D721Med (cell line): ENCODE measurements around the gene GTF3C5.

ENCODE experiments used
- DNase-seq: peaks from one replicate; pipeline ENCODE4 v3.0.0; 2011; ENCODE audit warnings: low spot score; ENCODE audit not compliant: insufficient read length
- FAIRE-seq: peaks from 2 replicates; lab custom pipeline; 2011; peaks lifted over from hg19 to GRCh38; lab: Jason Lieb, UNC
- TF ChIP-seq, protein P1 (sequence below): IDR thresholded peaks from 2 replicates; pipeline ENCODE4 v1.5.1; 2012; ENCODE audit warnings: mild to moderate bottlenecking, control low read depth; ENCODE audit not compliant: insufficient read depth; ENCODE audit errors: missing control alignments

Gene GTF3C5, protein sequence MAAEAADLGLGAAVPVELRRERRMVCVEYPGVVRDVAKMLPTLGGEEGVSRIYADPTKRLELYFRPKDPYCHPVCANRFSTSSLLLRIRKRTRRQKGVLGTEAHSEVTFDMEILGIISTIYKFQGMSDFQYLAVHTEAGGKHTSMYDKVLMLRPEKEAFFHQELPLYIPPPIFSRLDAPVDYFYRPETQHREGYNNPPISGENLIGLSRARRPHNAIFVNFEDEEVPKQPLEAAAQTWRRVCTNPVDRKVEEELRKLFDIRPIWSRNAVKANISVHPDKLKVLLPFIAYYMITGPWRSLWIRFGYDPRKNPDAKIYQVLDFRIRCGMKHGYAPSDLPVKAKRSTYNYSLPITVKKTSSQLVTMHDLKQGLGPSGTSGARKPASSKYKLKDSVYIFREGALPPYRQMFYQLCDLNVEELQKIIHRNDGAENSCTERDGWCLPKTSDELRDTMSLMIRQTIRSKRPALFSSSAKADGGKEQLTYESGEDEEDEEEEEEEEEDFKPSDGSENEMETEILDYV

DNA sequence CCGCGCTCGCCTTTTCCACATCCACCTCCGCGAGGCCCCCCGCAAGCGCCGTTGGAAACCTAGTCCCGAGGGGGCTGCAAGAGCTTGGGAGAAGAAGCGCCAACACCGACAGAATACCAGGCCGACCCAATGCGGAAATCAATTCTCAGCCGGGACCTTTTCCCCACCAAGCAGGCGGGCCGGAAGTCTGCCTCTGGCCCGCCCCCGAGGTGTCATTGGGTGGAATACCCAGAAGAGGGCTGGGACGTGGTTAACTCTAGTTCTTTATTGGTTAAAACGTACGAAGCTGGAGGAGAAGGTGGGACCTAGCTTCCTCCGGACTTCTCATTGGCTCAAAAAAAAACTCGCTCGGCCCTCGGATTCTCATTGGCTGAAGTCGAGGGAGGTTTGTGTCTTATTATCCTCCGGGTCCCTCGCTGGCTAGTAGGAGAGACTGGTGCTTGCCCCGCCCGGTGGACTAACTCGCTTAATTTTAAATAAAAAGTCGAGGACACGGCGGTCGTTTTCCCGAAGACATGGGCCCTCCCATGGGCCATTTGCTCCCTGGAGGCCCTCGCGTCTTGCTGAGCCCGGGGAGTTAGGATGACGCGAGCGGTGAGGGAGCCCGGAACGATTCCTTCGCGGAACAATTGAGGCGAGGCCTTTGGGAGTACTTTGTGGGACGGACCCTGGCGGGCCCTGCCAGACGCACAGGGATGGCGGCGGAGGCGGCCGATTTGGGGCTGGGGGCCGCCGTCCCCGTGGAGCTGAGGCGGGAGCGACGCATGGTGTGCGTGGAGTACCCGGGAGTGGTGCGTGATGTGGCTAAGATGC is at the start of gene GTF3C5:
Gene GTF3C5, plus strand, starts transcription at position 681 of the 813 bp plus-strand sequence. Its CDS starts 15 bp downstream, at position 696.
- TF ChIP-seq, protein P1, sequence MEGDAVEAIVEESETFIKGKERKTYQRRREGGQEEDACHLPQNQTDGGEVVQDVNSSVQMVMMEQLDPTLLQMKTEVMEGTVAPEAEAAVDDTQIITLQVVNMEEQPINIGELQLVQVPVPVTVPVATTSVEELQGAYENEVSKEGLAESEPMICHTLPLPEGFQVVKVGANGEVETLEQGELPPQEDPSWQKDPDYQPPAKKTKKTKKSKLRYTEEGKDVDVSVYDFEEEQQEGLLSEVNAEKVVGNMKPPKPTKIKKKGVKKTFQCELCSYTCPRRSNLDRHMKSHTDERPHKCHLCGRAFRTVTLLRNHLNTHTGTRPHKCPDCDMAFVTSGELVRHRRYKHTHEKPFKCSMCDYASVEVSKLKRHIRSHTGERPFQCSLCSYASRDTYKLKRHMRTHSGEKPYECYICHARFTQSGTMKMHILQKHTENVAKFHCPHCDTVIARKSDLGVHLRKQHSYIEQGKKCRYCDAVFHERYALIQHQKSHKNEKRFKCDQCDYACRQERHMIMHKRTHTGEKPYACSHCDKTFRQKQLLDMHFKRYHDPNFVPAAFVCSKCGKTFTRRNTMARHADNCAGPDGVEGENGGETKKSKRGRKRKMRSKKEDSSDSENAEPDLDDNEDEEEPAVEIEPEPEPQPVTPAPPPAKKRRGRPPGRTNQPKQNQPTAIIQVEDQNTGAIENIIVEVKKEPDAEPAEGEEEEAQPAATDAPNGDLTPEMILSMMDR: no peak
- peak; percentile 99 for DNase-seq
- FAIRE-seq: peak; percentile 11

DNA sequence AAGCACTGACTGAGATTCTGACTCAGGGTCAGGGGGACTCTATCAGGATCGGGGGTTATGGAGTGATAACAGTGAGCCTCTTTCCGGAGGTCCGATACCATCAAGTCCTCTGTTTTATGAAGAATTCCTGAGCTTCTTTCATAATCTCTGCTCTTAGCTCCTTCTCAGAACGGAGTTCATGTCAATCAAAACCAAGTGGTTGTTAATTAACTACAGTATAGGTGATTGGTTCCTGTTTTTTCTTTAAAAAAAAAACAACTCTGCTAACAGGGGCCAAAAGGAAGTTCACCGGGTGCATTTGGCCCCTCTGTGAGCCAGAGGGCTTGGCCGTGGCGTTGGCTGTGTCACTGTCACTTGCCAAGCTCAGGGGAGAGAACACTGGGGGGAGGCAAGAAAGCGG is 48.3 kb upstream of the GTF3C5 start:
- DNase-seq (no peak), FAIRE-seq (no peak)
- TF ChIP-seq, protein P1: no peak

DNA sequence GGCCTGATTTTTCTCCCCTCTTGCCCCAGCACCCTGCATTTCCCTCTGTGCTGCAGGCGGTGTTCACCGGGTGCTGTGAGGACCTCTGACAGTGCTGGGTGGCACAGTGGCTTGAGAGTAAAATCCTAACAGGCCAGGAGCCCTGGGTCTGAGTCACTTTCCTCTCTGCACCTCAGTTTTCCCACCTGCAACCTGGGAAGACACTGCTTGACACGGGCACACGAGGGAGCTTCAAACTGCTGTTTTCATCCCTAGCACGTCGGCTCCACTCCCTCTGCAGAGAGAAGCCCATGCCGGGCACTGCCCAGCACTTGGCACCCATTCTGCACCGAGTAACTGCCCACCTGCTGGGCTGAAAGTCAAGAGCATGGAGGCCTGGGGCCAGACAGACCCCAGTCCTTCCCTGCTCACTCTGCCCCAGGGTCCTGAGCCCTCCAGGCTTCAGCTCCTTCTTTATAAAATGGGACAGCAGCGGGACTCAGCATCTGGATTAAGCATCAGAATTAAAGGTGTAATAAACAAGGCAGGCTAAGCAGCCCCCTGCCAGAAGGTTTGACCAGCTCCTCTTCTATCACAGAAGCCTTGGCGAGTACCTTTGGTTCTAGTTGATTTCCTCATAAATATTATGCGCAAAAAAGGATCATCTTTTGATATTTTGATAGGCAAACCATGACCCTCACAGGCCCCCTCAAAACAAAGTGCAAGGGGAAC is 47.2 kb upstream of the GTF3C5 start:
- no peak for FAIRE-seq

DNA sequence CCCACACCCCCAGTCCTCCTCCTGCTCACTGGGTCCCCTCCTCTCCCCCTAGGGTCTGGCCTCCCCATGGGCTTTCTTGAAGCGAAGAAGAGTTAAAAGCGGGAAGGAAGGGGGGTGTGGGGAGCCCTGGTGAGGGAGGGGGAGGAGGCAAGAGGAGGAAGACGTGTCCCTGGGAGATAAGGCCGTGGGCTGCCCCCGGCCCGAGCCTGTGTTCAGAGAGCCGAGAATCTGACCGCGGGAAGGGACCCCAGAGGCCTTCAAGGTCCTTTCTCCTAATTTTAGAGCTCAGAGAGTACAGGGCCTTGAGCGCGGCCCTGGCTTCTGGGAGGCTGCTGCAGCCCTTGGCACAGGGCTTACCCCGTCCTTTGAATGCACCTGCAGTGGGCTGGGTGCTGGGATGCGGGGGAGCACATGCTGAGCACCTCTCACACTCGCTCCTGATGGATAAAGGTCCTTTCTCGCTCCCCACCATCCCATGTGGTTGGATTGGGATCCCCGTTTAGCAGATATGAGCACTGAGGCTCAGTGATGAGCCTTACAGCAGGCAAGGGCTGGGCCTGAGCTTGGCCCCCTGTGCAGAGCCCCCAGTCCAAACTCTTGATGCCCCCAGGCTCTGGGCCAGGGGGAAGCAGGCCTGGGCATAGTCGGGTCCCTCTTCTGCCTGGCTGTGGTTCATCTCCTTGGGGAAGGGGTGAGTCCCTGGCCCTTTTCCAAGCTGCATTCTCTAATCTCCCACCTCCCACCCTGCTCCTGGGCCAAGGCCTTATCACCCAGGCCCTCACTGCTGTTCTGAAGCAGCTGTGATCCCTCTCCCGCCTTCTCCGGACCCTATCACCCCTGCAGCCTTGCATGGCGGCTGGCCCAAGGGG is 46.4 kb upstream of the GTF3C5 start:
- FAIRE-seq: no peak
- no peak for DNase-seq
- TF ChIP-seq, protein P1: no peak

More for the DNA sequence above, 47.2 kb upstream of the GTF3C5 start:
- TF ChIP-seq, protein P1: no peak
- DNase-seq: no peak

DNA sequence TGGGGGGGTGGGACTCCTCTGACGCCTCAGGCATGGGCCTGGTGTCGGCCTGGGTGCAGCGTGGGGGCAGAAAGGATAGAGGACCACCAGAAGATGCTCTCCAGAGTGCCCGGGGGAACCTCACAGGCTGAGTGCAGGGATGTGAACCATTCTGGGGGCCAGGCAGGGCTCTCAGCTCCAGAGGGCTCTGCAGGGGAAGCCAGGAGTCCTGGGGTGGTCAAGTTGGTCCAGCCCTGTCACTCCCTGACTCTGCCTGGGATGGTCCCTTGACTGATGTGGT is 45.8 kb upstream of the GTF3C5 start:
- TF ChIP-seq, protein P1: no peak
- no peak for DNase-seq
- no peak for FAIRE-seq

DNA sequence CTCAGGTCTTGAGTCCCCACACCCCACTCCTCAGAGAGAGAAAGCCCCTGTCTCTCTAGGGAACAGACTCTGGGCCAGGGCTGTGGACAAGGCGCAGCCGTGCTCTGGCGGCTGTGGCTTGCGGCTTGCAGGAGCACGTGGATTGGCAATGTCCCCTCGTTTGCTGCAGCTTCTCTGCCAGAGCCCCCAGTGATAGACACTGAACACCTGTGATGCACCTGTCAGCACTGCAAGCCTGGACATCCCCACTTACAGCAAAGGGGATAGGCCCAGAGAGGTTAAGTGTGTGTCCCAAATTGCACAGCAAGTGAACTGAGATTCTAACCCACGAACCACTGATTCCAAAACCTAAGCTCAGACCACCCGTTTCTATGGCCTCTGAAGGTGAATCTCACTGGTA is 45.3 kb upstream of the GTF3C5 start:
- FAIRE-seq (no peak), DNase-seq (no peak)
- TF ChIP-seq, protein P1: no peak
